Lung microvascular endothelial cell (primary cell): ENCODE measurements around the gene SYTL3. TPM values are rescaled to one million over a fixed set of nuclear protein-coding genes. Genes with fewer than 3 reads are reported as not detected.
A peak's percentile ranks its signal among the peaks of the same experiment; 100 is the strongest.

Experiments used
- DNase-seq, 2 donors: peaks; one replicate each; pipeline versions ENCODE4 v3.0.0 to v3.0.0-alpha.2; 2010; ENCODE audit warnings: low read depth in 2 of 2
- total RNA-seq: library from RNA; depleted of rRNA; stranded (reverse); fragments of >200 nt; gene quantifications from 2 replicates; pipeline ENCODE4 v1.2.1, GENCODE V29; 2014

Gene SYTL3
- total RNA-seq, 1 donor from 2014 or later, result 0.60 TPM

DNA sequence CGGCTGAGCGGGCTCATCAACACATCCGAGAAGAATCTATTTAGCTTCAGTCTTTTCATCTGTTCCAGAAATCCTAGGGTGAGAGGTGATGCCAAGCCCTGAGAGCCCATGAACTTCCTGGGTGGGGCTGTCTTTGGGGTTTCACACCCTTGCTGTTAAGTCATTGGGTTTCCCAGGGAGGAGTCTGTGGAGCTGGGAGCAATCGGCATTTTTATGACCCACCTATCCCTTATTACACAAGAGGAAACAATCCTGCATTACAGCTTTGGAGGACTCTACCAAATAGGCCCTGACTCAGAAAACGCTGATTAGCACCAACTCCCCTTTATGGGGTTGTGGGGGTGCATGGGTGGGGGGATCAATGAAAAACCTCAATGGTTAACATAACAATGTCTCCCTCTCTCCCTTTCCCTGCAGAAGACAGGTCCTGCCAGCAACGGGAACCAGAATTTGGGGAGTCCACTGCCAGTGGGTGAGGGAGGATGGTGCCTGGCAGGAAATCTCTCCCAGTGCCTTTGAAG is 123.1 kb downstream of the SYTL3 start:
- no peak for DNase-seq

DNA sequence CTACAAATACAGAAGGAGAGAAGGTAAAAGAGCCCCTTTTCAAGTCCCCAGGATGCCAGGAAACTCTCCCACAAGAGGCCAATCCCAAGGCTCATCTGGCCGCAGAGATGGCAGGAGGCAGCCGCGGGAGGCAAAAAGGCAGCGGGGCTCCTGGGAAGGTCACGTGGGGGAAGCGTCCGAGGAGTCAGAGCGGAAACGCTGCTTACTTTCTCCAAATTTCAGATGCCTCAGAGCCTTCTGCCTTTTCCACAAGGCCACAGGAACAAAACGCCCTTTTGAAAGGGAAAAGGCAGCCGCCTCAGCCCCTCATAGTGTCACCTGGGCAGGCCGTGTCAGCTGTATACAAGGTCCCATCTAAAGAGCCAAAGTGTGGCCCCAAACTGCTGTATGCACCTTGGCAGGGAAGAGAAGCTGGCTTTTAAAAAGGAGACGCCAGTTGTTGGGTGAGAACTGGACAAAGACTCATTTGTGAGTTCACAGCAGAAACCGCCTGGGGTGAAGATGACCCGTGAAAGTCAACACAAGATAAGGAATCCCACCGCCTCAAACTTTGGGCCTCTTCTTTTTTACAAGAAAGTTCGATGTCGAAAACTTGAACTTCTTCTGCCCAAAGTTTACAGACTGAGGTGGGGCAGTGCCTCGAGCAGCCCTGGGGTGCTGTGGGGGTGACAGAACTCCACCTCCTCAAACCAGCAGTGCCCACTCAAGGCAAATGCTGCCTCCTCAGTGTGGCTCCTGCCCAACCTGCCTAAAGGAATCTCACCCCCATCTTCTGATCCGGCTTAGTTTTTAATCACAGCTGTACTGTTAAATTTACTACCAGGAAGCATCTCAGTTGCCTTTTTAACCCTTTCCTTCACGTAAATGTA is 124.0 kb downstream of the SYTL3 start:
- no peak for DNase-seq

DNA sequence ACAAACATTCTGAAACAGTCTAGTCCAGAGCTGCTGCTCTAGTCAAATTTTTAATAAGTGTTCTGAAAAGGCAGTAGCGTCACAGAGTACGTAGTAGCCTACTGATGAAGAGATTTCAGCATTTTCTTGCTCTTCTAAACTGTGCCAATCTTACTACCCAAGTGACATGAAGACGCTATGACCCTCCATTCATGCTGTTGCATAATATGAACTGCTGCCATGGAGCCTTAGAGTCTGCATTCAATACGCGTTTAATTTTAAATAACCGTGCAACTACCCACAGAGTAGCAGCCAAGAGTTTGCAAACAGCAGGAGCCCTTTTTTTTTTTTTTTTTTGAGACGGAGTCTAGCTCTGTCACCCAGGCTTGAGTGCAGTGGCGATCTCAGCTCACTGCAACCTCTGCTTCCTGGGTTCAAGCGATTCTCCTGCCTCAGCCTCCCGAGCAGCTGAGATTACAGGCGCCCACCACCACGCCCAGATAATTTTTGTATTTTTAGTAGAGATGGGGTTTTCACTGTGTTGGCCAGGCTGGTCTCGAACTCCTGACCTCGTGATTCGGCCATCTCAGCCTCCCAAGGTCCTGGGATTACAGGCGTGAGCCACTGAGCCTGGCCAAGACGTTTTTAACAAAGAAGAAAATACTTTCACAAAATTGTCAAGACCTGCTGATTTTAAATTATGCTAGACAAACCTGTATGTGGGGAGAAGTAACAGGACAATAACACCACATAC is 125.0 kb downstream of the SYTL3 start:
- DNase-seq, result no peak

DNA sequence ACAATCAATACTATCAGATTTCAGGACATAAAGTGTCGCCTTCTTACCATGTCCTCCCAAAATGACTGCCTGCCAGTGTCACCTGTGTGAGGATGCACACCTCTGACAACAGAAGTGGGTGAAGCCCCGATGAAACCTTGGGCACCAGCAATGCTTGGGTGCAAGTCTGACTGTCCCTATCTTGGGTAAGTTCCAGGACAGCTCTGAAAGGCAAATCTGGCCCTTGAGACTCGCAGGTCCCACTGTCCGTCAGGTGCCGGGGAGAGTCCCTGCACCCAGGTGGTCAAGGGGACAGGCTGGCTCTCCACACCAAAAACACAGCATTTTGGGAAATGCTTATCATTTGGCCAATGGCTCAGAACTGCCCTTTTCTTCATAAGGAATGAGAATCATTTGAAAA is 126.0 kb downstream of the SYTL3 start:
- no peak for DNase-seq

DNA sequence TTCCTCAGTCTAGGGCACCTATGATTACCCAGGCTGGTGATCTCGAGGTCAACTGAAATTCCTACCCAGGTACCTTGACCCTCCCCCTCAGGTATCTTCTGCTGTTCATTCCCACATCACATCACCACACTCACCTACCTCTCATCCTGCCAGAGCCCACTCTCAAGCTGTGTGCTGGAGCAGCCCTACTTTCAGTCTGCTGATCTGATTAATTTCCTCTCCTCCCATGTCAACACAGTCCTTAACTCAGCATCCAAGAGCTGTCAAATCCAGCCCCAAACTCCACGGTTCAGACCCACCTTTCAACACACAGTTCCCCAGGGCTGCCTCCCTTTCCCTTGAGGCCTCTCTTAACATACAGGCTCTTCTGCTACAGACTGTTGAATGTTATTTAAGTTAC is 126.9 kb downstream of the SYTL3 start:
- no peak for DNase-seq

GRCh38 chr6:158777510-158777909 is 127.7 kb downstream of the SYTL3 start:
- no peak for DNase-seq

DNA sequence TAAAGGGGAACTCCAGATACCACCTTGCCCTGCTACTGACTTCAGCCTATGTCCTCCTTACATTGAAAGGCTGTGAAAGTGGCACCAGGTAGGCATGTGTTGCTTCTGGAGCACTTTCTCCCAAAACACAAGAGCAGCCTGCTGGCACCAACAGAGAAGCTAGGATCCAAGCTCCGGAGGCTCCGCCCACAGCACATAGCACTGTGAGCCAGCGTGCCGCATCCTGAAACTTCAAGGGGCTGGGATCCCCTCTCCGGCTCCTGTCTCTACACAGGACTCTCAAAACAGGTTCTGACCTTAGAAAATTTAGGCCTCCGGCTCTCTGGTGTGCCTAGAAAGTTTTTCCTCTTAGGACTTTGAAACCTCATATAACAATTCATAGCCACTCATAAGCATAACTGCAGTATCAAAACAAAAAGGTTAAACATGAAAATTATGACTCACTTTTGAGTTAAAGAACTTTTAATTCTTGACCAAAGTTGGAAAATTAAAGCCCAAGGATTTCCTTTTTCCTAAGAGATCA is 128.2 kb downstream of the SYTL3 start:
- DNase-seq, result no peak

GRCh38 chr6:158780246-158780884 is 130.5 kb downstream of the SYTL3 start:
- DNase-seq, result no peak

GRCh38 chr6:158780988-158781691 is 131.3 kb downstream of the SYTL3 start:
- DNase-seq, result no peak

DNA sequence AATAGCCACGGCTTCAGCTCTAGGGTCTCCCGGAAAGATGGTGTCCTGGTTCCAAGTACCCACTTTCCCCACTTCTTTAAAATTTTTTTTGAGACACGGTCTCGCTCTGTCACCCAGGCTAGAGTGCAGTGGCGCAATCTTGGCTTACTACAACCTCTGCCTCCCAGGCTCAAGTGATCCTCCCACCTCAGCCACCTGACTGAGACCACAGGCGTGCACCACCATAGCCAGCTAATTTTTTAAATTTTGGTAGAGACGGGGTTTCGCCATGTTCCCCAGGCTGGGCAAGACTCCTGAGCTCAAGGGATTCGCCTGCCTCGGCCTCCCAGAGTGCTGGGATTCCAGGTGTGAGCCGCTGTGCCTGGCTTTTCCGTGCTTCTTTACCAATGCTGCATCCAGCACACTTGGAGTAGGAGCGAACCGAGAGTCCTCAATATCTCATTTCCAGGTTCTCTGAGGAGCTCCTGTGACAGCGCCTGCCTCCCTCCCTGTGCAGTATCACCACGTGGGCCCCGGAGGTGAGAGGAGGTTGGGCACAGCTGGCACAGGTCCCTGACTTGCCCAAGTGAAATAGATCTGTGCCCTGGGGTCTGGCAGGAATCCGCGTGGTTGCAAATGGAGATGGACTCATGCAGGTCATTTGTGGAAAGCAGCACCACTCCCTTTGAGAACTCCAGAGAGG is 132.0 kb downstream of the SYTL3 start:
- DNase-seq, result no peak

- DNase-seq, result no peak
Measured at GRCh38 chr6:158782432-158783166, 132.7 kb downstream of the SYTL3 start.

- DNase-seq, result no peak
Measured at GRCh38 chr6:158783167-158783450, 133.3 kb downstream of the SYTL3 start.

DNA sequence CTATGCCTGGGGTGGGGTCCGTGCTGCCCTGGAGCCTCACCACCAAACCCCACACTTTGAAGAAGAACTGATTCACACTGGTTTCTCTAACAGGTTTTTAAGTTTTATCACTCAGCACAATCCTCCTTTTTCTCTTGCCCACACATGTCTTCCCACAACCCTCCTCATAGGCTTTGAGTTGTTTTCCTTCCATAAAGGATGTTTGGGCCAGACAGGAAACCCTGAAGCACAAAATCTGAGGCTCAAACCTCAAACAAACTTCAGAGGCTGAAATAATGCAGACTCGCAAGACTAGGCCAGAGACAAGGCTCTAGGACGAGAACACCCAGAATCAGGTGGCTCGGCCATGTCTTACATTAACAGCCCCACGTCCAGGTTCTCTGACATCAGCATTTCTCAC is 134.0 kb downstream of the SYTL3 start:
- DNase-seq, result peak in 1 of 2 donors; percentile 13

DNA sequence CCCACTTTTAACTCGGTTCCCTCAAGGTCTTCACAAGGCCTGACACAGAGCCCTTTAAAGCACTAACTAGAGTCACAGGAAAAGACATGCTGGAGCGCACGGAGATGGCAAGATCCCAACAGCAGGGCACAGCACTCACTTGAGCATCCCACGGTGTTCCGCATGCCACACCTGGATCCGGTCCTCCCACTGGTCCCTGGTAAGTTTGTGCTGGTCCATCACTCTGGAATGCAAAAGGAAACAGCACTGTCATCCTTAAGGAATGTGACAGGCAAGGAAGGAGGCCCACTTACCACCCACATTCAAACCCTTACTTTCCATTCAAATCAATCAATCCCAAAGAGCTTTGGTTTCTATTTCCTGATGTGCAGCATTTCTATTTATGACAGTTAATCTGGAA is 134.7 kb downstream of the SYTL3 start:
- DNase-seq, result peak in 1 of 2 donors; percentile 83

GRCh38 chr6:158785036-158785435 is 135.2 kb downstream of the SYTL3 start:
- DNase-seq, result no peak

GRCh38 chr6:158786645-158787304 is 136.9 kb downstream of the SYTL3 start:
- no peak for DNase-seq

- DNase-seq, result no peak
Measured at GRCh38 chr6:158787395-158787794, 137.5 kb downstream of the SYTL3 start.

DNA sequence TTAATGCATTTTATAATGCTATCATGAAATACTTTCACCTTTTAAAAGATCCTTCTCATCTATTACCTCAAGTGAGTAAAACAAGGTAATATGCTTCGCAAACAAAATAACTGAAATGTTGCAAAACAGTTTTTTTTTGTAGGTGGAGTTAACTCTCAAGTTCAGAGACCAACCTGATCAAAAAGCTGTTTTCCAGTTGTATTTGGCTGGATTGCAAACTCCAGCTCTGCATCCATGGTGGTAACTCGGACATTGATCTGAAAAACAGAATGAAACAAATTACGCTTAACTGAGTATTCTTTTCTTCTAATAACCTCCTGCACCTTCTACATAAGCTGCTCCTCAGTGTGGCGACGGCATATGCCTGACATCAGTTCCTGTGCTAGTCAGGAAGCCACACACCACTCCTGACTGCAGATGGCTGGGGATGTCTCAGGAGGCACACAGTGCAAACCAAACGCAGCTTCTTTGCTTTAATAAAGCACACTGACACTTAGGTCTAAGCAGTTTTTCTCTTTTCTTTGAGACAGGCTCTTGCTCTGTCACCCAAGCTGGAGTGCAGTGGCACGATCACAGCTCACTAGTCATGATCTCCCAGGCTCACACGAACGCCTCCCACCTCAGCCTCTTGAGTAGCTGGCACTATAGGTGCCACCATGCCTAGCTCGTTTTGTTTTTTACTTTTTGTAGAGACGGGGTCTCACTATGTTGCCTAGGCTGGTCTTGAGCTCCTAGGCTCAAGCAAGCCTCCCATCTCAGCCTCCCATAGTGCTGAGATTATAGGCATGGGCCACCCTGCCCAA is 139.5 kb downstream of the SYTL3 start:
- peak in 1 of 2 donors; percentile 65 for DNase-seq
